CD4-positive, alpha-beta T cell treated with Interferon gamma for 1 hour (primary cell): ENCODE measurements around the gene NUP58.

Experiments used
- DNase-seq: peaks from one replicate; pipeline ENCODE4 v3.0.0-alpha.2; 2020

NUP58 gene

GRCh38 chr13:25378528-25378927 is 77.1 kb downstream of the NUP58 start:
- no peak for DNase-seq

GRCh38 chr13:25379011-25379410 is 77.6 kb downstream of the NUP58 start:
- no peak for DNase-seq

GRCh38 chr13:25380082-25380481 is 78.7 kb downstream of the NUP58 start:
- no peak for DNase-seq

- DNase-seq: no peak
Measured at GRCh38 chr13:25380741-25381324, 79.4 kb downstream of the NUP58 start.

GRCh38 chr13:25384758-25385410 is 83.5 kb downstream of the NUP58 start:
- no peak for DNase-seq

GRCh38 chr13:25391932-25392331 is 90.5 kb downstream of the NUP58 start:
- no peak for DNase-seq
